Duodenal mucosa (tissue), 2 donors: ENCODE results near the gene GAS7.

Experiments used
- H3K27ac ChIP-seq: one replicate; pipeline ENCODE4 v1.7.0; 2013; ENCODE audit warnings: low read depth, low read length
- H3K27me3 ChIP-seq, 2 donors: one replicate each; pipeline ENCODE4 v1.7.0; 2013; ENCODE audit warnings: low read length in 2 of 2, control low read depth in 1 of 2; ENCODE audit not compliant: insufficient read depth in 2 of 2, control insufficient read depth in 1 of 2
- H3K36me3 ChIP-seq, 2 donors: one replicate each; pipeline ENCODE4 v1.7.0; 2013; ENCODE audit warnings: low read length in 2 of 2, control low read depth in 1 of 2; ENCODE audit not compliant: insufficient read depth in 2 of 2, control insufficient read depth in 1 of 2
- H3K4me1 ChIP-seq, 2 donors: one replicate each; pipeline ENCODE4 v1.7.0; 2013; ENCODE audit warnings: low read length in 2 of 2, control low read depth in 1 of 2; ENCODE audit not compliant: insufficient read depth in 2 of 2, control insufficient read depth in 1 of 2
- H3K4me3 ChIP-seq, 2 donors: one replicate each; pipeline ENCODE4 v1.7.0; 2013; ENCODE audit warnings: low read length in 2 of 2, low read depth in 1 of 2
- H3K9ac ChIP-seq, 2 donors: one replicate each; pipeline ENCODE4 v1.7.0; 2013; ENCODE audit warnings: low read length in 2 of 2, low read depth in 1 of 2
- H3K9me3 ChIP-seq, 2 donors: one replicate each; pipeline ENCODE4 v1.7.0; 2013; ENCODE audit warnings: low read length in 2 of 2, control low read depth in 1 of 2; ENCODE audit not compliant: control insufficient read depth in 1 of 2

GAS7 gene

GRCh38 chr17:10141436-10141835, 57.0 kb downstream of the GAS7 start:
- Histone ChIP-seq H3K4me3 (no peak overlapping the region), H3K9me3 (no peaks in the 10 kb centered on the region), H3K36me3 (no peaks in the 10 kb centered on the region), H3K27me3 (no peaks in the 10 kb centered on the region), H3K4me1 (no peaks in the 10 kb centered on the region), H3K9ac (no peak overlapping the region), H3K27ac (no peak overlapping the region)

GRCh38 chr17:10139577-10139976, 58.8 kb downstream of the GAS7 start:
- H3K9me3 ChIP-seq: no peaks in the 10 kb centered on the region
- H3K36me3 ChIP-seq: no peaks in the 10 kb centered on the region
- no peak overlapping the region for H3K27ac ChIP-seq
- no peak overlapping the region for H3K4me3 ChIP-seq
- H3K9ac ChIP-seq: no peak overlapping the region
- H3K4me1 ChIP-seq: no peaks in the 10 kb centered on the region
- no peaks in the 10 kb centered on the region for H3K27me3 ChIP-seq

- Histone ChIP-seq H3K36me3 (no peaks in the 10 kb centered on the region), H3K9ac (no peak overlapping the region), H3K4me3 (no peak overlapping the region), H3K27ac (no peak overlapping the region), H3K4me1 (no peaks in the 10 kb centered on the region), H3K9me3 (no peaks in the 10 kb centered on the region), H3K27me3 (no peaks in the 10 kb centered on the region)
These were observed 62.0 kb downstream of the GAS7 start for GRCh38 chr17:10136258-10136981.

GRCh38 chr17:10135539-10136257, 62.7 kb downstream of the GAS7 start:
- Histone ChIP-seq H3K36me3 (no peaks in the 10 kb centered on the region), H3K9me3 (no peaks in the 10 kb centered on the region), H3K27ac (no peak overlapping the region), H3K4me3 (no peak overlapping the region), H3K9ac (no peak overlapping the region), H3K4me1 (no peaks in the 10 kb centered on the region), H3K27me3 (no peaks in the 10 kb centered on the region)

GRCh38 chr17:10130677-10131076, 67.7 kb downstream of the GAS7 start:
- Histone ChIP-seq H3K9ac (no peak overlapping the region), H3K27me3 (no peaks in the 10 kb centered on the region), H3K36me3 (no peaks in the 10 kb centered on the region), H3K9me3 (no peaks in the 10 kb centered on the region), H3K4me3 (no peak overlapping the region), H3K27ac (no peak overlapping the region), H3K4me1 (peaks cover 11 to 12% of the 10 kb centered on the region in 2 donors)

GRCh38 chr17:10130263-10130662, 68.1 kb downstream of the GAS7 start:
- peaks cover 11 to 12% of the 10 kb centered on the region in 2 donors for H3K4me1 ChIP-seq
- H3K36me3 ChIP-seq: no peaks in the 10 kb centered on the region
- H3K4me3 ChIP-seq: no peak overlapping the region
- H3K27me3 ChIP-seq: no peaks in the 10 kb centered on the region
- H3K27ac ChIP-seq: no peak overlapping the region
- no peak overlapping the region for H3K9ac ChIP-seq
- H3K9me3 ChIP-seq: no peaks in the 10 kb centered on the region

GRCh38 chr17:10127819-10128425, 70.5 kb downstream of the GAS7 start:
- no peaks in the 10 kb centered on the region for H3K27me3 ChIP-seq
- no peak overlapping the region for H3K4me3 ChIP-seq
- H3K9ac ChIP-seq: no peak overlapping the region
- peaks cover 11 to 12% of the 10 kb centered on the region in 2 donors for H3K4me1 ChIP-seq
- H3K9me3 ChIP-seq: no peaks in the 10 kb centered on the region
- no peaks in the 10 kb centered on the region for H3K36me3 ChIP-seq
- peak overlapping the region; percentile 44 for H3K27ac ChIP-seq

GRCh38 chr17:10126616-10127501, 71.5 kb downstream of the GAS7 start:
- Histone ChIP-seq H3K27me3 (no peaks in the 10 kb centered on the region), H3K36me3 (no peaks in the 10 kb centered on the region), H3K9ac (no peak overlapping the region), H3K4me3 (peak overlapping the region in 1 of 2 donors; percentile 21), H3K4me1 (peaks cover 12 to 13% of the 10 kb centered on the region in 2 donors), H3K9me3 (no peaks in the 10 kb centered on the region), H3K27ac (peak overlapping the region; percentile 10)

- Histone ChIP-seq H3K4me3 (peak overlapping the region in 1 of 2 donors; percentile 21), H3K27ac (no peak overlapping the region), H3K27me3 (no peaks in the 10 kb centered on the region), H3K9me3 (no peaks in the 10 kb centered on the region), H3K4me1 (peaks cover 12 to 16% of the 10 kb centered on the region in 2 donors), H3K9ac (no peak overlapping the region), H3K36me3 (no peaks in the 10 kb centered on the region)
These were observed 72.2 kb downstream of the GAS7 start for GRCh38 chr17:10126276-10126615.
